ENCODE data around the gene ALMS1.
"Not testable (repeated sequence)": the region's sequence is repeated elsewhere in the genome, so short reads cannot be mapped to it uniquely, and the experiment has no call there.

The ALMS1 gene

DNA sequence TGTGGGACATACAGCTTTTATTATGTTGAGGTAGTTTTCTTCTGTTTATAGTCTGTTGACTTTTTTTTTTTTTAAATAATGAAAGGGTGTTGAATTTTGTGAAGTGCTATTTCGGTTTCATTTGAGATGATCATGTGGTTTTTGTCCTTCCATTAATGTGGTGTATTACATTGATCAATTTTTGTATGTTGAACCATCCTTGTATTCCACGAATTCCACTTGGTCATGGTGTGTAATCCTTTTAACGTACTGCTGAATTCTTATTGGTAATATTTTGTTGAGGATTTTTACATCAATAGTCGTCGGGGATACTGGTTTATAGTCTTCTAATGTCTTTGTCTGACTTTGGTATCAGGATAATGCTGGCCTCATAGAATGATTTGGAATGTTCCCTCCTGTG, 18.8 kb downstream of the ALMS1 start:
- DNase-seq, result no peak

DNA sequence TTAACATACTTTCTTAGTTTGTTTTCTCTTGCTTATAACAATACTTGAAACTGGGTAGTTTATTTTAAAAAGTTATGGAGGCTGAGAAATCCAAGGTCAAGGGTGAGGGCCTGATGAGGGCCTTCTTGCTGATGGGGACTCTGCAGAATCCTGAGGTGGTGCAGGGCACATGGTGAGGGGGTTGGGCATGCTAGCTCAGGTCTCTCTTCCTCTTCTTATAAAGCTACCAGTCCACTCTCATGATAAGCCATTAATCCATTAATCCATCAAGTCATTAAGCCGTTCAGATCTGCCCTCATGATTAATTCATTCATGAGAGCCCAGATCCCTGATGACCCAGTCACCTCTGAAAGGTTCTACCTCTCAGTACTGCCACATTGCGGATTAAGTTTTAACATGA, 21.4 kb downstream of the ALMS1 start:
- DNase-seq, result no peak

DNA sequence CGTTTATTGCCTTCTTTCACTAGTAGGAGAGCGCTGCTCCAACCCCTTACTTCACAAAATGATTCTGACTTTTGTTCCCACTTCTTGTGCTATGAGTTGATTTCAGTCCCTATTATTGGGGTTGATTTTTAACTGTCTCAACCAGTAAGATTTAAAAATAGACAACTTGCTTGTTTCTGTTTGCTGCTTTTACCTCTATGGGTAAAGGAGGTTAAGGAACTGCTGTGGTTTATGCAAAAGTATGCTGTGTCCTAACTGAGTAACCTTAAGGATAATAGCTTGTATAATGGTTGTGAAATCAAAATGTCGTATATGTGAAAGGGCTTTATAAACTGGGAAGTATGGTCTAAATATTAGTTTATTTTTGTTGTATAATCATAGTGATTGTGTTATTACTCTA, 22.6 kb downstream of the ALMS1 start:
- peak in 1 of 4 experiments; percentile 8 for DNase-seq

DNA sequence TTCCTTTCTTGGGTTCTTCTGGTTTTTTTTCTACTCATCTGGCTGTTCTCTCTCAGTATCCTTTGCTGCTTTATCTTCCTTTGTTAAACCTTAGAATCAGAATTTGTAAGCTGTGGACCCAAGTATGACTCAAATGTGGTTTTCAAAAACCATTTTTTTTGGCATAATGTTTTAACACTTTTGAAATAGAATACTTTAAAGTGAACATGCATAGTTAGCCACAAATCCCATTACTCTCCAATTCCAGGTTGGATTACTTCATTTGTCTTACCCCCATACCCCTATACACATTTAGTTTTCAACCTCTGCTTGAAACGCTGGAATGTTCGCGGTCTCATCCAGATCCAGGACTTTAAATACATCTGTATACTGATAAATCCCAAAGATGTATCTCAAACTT, 29.1 kb downstream of the ALMS1 start:
- DNase-seq, result no peak

DNA sequence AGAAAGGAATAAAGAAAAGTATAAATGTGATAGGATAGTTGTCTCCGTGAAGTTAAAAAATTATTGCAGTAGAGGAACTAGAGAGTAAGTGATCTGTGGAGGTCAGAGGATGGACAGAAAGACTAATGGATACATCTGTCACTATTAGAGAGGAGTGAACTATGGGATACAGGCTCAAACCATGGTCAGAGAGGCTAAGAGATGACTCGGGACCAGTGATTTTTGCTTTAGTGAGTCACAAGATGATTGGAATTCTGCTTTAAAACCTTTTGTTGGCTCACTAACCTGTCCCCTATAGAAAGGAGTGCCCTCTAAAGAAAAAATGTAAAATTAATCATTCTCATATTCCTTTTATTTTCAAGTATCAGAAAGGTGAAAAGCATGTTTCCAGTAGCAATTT, 30.3 kb downstream of the ALMS1 start:
- DNase-seq, result no peak

DNA sequence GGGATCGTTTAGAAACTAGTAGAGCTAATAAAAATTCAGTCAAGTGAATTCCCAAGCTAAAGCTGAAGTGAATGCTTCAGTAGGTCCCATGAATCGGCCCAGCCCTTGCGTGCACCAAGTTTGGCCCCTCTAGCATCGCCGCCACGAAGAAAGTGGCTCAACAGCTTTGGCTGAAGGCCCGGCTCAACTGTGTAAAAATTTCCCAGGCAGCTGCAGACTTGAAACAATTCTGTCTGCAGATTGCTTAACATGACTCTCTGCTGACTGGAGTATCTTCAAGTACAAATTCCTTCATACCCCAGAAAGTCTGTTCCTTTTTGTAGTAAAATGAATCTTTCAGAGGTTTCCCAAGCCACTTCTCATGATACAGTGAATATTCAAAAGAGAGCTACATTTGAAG, 32.7 kb downstream of the ALMS1 start:
- DNase-seq, result no peak

DNA sequence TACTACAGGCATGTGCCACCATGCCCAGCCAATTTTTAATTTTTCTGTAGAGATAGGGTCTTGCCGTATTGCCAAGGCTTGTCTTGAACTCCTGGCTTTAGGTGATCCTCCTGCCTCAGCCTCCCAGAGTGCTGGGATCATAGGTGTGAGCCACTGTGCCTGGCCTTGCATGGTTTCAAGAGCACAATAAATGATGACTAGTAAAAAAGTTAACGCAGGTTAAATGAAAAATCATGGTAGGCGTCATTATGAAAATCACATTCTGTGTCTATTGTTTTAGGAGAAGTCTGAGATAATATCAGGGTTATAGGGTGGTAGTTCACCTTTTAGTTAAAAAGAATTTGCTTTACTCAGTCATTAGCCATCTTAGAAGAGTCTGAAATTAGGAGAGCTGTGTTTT, 38.3 kb downstream of the ALMS1 start:
- DNase-seq, result no peak

DNA sequence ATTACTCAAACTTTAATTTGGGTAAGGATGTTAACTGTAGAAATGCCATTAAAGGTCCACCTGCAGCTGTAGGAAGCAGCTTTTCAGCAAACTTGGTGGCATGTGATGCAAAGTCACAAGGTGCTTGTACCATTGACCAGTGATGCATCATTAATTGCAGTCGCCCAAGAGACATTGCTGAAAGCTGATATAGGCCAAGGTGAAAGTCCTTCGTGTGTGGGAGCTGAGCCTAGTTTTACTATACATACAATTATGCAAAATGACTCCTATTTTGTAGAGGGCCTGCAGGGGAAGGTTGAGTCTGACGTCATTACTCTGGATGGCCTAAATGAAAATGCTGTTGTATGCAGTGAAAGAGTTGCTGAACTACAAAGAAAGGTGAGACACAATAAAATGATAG, 40.5 kb downstream of the ALMS1 start:
- no peak for DNase-seq

DNA sequence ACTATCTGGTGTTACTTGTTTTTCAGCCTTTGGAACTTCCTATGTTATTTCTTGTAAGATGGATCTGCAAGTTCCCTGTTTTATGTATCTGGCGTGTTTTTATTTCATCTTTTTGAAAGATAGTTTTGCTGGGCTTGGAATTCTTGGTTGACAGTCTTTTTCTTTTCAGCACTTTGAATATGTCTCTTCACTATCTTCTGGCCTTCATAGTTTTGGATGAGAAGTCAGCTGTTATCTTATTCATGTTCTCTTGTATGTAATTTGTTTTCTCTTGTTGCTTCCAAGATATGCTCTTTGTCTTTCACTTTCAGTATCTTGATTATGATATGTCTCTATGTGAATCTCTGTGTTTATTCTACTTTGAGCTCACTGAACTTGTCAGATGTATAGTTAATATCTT, 50.4 kb downstream of the ALMS1 start:
- DNase-seq, result no peak

DNA sequence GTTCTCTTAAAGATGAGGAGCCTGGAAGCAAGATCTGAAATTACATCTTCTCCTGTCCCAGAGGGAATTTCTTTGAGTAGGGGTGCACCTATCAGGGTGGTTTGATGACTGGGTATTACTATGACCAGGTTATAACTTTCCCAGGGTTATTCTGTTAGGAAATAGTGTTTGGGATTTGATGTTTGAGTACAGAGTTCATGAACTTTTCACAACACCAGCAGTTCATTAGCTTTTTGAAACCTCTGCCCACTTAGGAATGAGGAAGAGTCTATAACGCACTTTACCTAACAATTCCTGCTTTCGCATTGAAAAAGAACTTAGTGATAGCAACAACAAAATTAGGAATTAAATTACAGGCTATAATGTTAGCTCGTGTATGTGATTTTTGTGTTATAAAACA, 58.6 kb downstream of the ALMS1 start:
- DNase-seq, result no peak

DNA sequence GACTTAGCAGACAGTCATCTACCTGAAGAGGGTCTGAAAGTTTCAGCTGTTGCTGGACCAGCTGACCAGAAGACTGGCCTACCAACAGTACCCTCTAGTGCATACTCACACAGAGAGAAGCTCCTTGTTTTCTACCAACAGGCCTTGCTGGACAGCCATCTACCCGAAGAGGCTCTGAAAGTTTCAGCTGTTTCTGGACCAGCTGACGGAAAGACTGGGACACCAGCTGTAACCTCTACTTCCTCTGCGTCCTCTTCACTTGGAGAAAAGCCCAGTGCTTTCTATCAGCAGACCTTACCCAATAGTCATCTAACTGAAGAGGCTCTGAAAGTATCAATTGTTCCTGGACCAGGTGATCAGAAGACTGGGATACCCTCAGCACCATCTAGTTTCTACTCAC, 63.2 kb downstream of the ALMS1 start:
- DNase-seq, result no peak

DNA sequence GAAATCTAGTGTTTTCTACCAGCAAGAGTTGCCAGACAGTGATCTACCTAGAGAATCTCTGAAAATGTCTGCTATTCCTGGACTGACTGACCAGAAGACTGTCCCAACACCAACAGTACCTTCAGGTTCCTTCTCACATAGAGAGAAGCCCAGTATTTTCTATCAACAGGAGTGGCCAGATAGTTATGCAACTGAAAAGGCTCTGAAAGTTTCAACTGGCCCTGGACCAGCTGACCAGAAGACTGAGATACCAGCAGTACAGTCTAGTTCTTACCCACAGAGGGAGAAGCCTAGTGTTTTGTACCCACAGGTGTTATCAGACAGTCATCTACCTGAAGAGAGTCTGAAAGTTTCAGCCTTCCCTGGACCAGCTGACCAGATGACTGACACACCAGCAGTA, 63.8 kb downstream of the ALMS1 start:
- DNase-seq, result no peak

DNA sequence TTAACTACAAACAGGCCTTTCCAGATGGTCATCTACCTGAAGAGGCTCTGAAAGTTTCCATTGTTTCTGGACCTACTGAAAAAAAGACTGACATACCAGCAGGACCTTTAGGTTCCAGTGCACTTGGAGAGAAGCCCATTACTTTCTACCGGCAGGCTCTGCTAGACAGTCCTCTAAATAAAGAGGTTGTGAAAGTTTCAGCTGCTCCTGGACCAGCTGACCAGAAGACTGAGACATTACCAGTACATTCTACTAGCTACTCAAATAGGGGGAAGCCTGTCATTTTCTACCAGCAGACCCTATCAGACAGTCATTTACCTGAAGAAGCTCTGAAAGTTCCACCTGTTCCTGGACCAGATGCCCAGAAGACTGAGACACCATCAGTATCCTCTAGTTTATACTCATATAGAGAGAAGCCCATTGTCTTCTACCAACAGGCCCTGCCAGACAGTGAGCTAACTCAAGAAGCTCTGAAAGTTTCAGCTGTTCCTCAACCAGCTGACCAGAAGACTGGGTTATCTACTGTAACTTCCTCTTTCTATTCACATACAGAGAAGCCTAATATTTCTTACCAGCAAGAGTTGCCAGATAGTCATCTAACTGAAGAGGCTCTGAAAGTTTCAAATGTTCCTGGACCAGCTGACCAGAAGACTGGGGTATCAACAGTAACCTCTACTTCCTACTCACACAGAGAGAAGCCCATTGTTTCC, 65.8 kb downstream of the ALMS1 start:
- peak; percentile 22 to 60 (median 46) for DNase-seq

DNA sequence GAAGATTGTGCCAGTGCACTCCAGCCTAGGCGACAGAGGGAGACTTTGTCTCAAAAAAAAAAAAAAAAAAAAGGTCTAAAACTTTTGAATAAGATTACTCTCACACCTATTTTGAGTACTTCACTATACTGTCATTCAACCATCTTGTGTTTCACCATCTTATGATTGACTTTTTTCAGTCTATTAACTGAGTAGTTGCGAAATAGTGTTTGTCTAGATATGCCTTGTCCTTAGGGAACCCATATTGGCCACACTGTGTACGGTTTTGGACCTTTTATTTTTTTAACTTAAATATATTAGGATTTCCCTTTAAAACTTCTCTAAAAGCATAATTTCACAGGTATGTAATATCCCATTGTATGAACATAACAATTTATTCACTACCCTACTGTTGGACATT, 72.3 kb downstream of the ALMS1 start:
- DNase-seq, result no peak

DNA sequence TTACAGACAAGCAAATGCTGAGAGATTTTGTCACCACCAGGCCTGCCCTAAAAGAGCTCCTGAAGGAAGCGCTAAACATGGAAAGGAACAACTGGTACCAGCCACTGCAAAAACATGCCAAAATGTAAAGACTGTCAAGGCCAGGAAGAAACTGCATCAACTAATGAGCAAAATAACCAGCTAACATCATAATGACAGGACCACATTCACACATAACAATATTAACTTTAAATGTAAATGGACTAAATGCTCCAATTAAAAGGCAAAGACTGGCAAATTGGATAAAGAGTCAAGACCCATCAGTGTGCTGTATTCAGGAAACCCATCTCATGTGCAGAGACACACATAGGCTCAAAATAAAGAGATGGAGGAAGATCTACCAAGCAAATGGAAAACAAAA, 76.8 kb downstream of the ALMS1 start:
- not testable (repeated sequence) for DNase-seq

DNA sequence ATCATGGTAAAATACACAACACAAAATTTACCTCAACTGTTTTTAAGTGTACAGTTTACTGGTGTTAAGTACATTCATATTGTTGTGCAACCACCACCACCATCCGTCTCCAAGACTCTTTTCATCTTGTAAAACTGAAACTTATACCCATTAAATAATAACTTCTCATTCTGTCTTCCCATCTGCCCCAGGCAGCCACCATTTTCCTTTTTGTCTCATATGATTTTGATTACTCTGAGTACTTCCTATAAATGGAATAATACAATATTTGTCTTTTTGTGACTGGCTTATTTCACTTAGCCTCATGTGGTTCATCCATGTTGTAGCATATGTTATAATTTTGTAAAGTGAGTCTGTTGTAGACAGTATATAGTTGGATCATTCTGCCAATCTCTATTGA, 82.7 kb downstream of the ALMS1 start:
- no peak for DNase-seq

DNA sequence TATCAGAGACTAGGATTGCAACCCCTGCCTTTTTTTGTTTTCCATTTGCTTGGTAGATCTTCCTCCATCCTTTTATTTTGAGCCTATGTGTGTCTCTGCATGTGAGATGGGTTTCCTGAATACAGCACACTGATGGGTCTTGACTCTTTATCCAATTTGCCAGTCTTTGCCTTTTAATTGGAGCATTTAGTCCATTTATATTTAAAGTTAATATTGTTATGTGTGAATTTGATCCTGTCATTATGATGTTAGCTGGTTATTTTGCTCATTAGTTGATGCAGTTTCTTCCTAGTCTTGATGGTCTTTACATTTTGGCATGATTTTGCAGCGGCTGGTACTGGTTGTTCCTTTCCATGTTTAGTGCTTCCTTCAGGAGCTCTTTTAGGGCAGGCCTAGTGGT, 98.2 kb downstream of the ALMS1 start:
- DNase-seq, result not testable (repeated sequence)

DNA sequence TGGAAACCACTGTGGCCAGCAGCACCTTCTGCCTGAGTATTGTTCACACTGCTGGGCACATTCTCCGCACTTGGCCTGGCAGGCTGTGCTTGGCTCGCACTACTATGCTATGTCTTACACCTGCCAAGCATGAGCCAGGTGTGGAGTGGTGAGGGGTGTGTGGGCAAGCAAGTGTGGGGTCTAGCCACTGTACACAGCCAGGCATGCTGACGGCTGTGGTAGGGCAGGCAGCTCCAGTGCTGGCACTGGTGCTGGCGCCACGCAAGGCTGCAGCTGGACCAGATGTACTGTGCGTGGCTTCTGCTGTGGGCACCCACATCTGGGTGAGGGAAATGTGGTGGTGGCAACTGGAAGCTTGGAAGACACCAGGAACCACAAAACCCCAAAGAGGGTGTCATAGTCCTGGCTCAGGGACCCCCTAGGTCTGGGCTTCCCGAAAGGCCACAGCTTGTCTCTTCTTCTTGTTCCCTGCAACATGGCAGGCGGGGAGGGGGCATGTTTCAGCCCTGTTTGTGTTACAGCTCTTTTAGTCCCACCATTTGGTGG, 101.5 kb downstream of the ALMS1 start:
- DNase-seq, result no peak

DNA sequence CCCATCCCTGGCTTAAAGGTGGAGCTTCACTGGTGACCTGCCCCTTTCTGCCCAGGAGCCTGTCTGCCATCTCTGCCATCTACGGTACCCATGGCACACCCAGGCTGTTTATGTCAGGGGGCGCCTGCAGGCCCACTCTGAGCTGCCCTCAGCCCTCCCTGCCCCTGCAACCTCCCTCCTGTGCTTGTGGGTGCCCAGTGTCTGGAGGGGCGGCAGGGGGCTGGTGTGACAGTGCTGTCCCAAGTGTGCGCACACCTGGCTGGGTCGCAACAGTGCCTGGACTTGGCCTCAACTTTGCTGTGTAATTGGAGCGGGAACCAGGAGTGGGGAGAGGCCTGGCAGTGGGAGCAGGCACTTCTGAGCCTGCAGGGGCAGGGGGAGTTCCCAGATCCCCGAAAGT, 102.4 kb downstream of the ALMS1 start:
- DNase-seq, result no peak

DNA sequence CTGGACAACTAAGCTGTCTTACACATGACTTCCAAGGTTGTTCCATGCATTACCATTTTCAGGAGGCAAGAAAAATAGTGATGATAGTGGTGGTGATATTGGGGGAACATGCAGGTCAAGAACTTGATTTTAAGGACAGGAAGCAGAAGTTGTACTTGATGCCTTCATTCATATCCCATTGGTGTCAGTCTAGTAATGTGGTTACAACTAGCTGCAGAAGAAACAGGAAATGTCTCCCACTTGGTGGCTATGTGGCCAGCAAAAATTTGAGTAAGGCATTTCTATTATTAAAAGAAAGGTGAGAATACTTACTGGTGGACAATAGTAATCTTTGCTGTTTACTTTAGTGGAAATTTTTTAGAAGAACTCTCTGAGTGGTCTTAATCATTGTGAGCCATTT, 103.4 kb downstream of the ALMS1 start:
- DNase-seq, result peak; percentile 2 to 25 (median 6)

DNA sequence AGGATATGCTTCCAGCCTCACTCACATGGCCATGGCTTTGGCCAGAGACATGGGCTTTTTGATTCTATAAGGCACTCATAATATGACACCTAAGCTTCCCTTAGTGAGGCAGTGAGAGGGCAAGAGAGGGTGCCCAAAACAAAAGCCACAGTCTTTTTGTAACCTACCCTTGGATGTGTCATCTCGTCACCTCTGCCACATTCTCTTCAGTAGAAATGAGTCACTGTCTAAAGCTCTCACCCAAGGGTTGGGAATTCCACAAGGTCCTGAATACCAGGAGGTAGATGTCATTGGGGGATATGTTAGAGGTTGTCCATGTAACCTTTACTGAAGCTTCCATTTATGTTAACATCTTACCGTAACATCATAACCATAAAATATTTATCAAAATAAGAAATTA, 108.4 kb downstream of the ALMS1 start:
- no peak for DNase-seq

DNA sequence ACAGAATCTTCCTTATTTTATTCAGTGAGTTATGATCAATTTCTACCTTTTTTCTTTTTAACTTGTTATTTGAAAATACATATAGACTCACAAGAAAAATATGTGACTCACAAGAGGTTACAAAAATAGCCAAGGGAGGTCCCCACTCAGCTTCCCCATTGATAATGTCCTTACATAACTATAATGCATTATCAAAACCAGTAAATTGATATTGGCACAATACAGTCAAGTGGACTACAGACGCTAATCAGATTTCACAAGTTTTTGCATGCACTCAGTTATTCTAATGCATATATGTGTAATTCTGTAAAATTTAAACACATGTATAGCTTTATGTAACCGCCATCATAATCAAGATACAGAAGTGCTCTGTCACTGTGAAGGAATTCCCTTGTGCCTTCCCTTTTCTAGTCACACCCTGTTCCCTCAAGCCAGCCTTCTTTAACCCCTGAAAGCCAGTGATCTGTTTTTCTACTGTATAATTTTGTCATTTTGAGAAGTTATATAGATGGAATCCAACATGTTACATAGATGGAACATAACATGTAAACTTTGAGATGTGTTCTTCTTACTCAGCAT, 118.4 kb downstream of the ALMS1 start:
- DNase-seq, result peak; percentile 1 to 15 (median 12)

DNA sequence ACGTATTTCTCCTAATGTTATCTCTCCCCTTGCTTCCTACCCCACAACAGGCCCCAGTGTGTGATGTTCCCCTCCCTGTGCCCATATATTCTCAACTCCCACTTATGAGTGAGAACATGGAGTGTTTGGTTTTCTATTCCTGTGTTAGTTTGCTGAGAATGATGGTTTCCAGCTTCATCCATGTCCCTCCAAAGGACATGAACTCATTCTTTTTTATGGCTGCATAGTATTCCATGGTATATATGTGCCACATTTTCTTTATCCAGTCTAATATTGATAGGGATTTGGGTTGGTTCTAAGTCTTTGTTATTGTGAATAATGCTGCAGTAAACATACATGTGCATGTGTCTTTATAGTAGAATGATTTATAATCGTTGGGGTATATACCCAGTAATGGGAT, 119.2 kb downstream of the ALMS1 start:
- DNase-seq, result not testable (repeated sequence)

DNA sequence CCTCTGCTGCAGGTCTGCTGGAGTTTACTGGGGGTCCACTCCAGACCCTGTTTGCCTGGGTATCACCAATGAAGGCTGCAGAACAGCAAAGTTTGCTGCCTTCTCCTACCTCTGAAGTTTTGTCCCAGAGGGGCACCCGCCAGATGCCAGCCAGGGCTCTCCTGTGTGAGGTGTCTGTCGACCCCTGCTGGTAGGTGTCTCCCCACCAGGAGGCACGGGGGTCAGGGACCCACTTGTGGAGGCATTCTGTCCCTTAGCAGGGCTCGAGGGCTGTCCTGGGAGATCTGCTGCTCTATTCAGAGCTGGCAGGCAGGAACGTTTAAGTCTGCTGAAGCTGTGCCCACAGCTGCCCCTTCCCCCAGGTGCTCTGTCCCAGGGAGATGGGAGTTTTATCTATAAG, 124.8 kb downstream of the ALMS1 start:
- not testable (repeated sequence) for DNase-seq

DNA sequence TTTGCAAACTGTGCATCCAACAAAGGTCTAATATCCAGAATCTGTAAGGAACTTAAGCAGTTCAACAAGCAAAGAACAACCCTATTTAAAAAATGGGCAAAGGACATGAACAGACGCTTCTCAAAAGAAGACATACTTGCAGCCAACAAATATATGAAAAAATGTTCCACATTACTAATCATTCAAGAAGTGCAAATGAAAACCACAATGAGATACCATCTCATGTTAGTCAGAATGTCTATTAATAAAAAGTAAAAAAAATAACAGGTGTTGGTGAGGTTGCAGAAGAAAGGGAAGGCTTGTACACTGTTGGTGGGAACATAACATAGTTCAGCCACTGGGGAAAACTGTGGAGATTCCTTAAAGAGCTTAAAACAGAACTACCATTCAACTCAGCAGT, 130.4 kb downstream of the ALMS1 start:
- DNase-seq, result no peak

Data from suppressor macrophage (primary cell).